GM10266 (cell line): ENCODE data around the gene TRPV3.

Experiments used
- DNase-seq: peaks from one replicate; pipeline ENCODE4 v3.0.0; 2012; ENCODE audit errors: extremely low spot score
- CTCF ChIP-seq: IDR thresholded peaks from 2 replicates; pipeline ENCODE4 v1.5.1; 2012; ENCODE audit warnings: mild to moderate bottlenecking, low read depth; ENCODE audit not compliant: control insufficient read depth, insufficient read depth; ENCODE audit errors: missing control alignments

TRPV3 gene

DNA sequence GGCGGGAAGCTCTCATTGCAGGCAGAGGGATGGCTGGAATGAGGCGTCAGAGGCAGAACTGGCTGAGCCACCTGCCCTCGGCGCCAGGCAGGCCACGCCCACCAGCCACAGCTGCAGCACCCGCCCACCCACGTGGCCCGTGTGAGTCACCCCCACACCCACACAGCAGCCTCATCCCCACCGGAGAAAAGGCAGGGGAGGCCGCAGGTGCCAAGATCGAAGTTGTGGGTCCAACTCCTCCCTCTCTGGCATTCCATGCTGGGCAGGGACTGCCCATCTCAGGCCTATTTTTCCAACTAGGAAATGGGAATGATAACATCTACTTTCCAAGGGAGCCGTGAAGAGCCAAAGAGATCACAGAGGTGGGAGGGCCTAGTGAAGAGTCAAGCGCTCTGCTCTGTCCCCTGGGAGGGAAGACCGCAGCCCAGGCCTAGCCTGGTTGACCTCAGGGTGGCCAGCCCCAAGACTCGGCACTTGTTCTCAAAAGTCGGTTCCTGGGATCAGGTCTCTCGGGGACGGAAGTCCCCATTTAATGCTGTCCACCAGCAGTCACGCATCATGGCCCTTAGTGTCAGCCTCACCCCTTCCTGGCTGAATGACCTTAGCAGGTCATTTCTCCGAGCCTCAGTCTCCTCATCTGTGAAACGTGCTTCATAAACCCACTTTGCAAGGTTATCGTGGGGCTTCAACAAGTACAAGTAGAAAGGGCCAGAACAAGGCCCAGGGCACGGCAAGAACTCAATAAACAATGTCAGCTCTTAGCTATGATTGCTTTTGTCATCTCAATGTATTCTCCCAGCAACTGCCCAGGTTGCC lies at the start of gene TRPV3:
Gene TRPV3 (minus strand): TSS at position 45 of the 816 bp plus-strand sequence. CDS start 2,962 bp downstream, outside the sequence.
- peak; percentile 74 for DNase-seq
- TF ChIP-seq CTCF: no peak

- TF ChIP-seq CTCF: no peak
- DNase-seq: no peak
Observed at GRCh38 chr17:3603870-3604259, 46.3 kb upstream of the TRPV3 start.

DNA sequence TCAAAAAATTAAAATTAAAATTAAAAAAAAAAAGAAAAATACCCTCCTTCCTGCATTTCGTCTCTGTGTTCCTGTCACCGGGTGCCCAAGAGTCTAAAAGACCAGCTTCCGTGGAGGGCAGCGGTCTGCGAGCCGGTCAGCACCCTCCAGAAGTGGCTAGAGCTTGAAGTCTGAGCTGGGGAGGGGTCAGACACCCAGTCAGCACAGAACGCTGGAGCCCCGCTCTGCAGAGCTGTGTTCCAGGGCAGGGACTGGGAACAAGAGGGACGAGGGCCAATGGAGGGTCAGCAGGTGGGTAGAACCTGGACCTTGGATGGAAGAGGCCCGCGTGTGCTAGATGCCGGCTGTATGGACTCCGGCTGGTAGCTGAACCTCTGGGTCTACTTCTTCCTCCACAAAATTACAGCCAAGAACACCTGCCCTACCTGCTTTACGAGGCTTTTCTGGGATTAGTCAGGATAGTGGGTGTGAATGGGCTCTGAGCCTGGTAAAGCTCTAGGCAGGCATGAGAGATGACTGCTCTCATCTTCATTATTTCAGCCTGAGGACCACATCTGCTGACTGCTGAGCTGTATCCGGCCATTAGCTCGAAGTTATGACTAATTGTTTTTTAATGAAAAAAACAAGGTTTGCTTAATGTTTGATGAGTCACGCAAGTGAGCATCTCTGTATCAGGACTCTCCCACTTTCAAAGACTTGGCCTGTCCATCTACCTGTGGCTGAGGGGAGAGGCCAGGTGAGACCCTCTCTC lies 45.7 kb upstream of the TRPV3 start:
- no peak for DNase-seq
- TF ChIP-seq CTCF: no peak

DNA sequence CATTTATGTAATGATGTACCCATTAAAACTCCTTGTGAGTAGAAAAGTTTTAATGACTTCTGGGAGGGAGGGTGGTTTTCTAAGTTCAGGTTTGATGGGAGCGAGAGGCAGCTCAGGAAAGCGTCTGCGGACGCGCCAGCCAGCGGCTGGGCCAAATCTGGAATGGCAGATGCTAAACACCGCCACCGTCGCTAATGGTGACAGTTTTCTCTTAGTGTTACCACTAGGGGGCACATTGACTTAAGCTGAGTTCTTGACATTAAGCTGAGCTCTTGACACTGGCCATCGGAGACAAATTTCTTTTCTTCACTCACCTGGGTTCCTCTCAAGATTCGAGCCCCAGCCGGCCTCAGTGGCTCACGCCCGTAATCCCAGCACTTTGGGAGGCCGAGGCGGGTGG lies 44.9 kb upstream of the TRPV3 start:
- peak; percentile 41 for TF ChIP-seq CTCF
- no peak for DNase-seq

DNA sequence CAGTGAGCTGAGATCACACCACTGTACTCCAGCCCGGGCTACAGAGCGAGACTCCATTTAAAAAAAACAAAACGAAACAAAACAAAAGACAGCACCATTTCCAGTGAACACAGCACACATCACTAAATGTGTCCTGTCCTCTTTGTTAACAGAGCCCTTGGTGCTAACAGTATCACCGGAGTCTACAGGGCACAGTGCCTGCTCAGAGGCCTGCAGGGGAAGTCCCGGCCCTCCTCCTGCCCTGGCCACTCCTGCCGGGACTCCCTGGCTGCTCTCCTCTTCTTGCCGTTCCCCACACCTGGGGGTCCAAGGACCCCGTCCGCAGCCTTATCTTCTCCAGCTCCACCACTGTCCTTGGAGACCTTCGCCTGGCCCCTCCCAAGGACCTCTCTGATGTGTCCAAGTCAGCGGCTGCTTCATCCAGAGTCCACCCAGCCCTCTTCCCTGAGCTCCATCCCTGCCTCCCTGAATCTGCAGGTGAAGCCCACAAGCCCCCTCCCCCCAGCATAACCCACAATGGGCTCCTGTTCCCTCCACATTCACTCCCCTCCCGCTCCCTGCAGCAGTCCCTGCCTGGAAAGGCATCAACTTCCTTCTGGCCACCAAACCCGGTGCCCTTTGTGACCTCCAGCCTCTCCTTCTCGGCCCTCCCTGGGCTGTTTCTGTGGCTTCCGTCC lies 43.1 kb upstream of the TRPV3 start:
- no peak for DNase-seq
- TF ChIP-seq CTCF: no peak

GRCh38 chr17:3598078-3598477 lies 40.5 kb upstream of the TRPV3 start:
- no peak for TF ChIP-seq CTCF
- no peak for DNase-seq
